DND-41 (cell line): ENCODE results near the gene GAS7.

Experiments
- ATAC-seq: fragments of 200-7000 bp; cut with Tn5 transposase; 3 replicates; pipeline ENCODE4 v1.9.1; 2021; ENCODE audit warnings: low read depth; ENCODE audit not compliant: insufficient read depth
- DNase-seq: peaks from one replicate; pipeline ENCODE4 v3.0.0-alpha.2; 2020
- H2AFZ ChIP-seq: 2 replicates; pipeline ENCODE4 v1.6.0; 2012; ENCODE audit warnings: low read depth, low read length
- H3K27ac ChIP-seq: 2 replicates; pipeline ENCODE4 v1.5.1; 2012; ENCODE audit warnings: low read length, inconsistent platforms
- H3K27me3 ChIP-seq: fragments of 200-600 bp; sonication (generic); 2 replicates; pipeline ENCODE4 v1.6.0; 2012; ENCODE audit warnings: low read length, mild to moderate bottlenecking, inconsistent platforms; ENCODE audit not compliant: insufficient read depth, poor library complexity
- H3K36me3 ChIP-seq: 2 replicates; pipeline ENCODE4 v1.5.1; 2012; ENCODE audit warnings: low read length, inconsistent platforms; ENCODE audit not compliant: insufficient read depth
- H3K4me1 ChIP-seq: 2 replicates; pipeline ENCODE4 v1.5.1; 2012; ENCODE audit warnings: mild to moderate bottlenecking, low read length; ENCODE audit not compliant: insufficient read depth
- H3K4me2 ChIP-seq: 2 replicates; pipeline ENCODE4 v1.6.0; 2012; ENCODE audit warnings: mild to moderate bottlenecking, moderate library complexity, low read length, inconsistent platforms; ENCODE audit not compliant: insufficient read depth
- H3K4me3 ChIP-seq, 2 experiments: fragments of 200-600 bp in 1 of 2; shearing (Covaris generic) in 1 of 2; 2 replicates each; pipeline ENCODE4 v1.5.1; 2012 to 2016; ENCODE audit warnings: inconsistent platforms in 2 of 2, low read length in 2 of 2, mild to moderate bottlenecking in 2 of 2, low read depth in 1 of 2, moderate library complexity in 1 of 2
- H3K79me2 ChIP-seq: 2 replicates; pipeline ENCODE4 v1.6.0; 2012; ENCODE audit warnings: low read length, inconsistent platforms; ENCODE audit not compliant: insufficient read depth
- H3K9ac ChIP-seq: 2 replicates; pipeline ENCODE4 v1.6.0; 2012; ENCODE audit warnings: low read depth, mild to moderate bottlenecking, inconsistent platforms, low read length, moderate library complexity
- H3K9me3 ChIP-seq: 2 replicates; pipeline ENCODE4 v1.5.1; 2012; ENCODE audit warnings: low read length, moderate library complexity, mild to moderate bottlenecking, inconsistent platforms; ENCODE audit not compliant: insufficient read depth, severe bottlenecking
- H4K20me1 ChIP-seq: 2 replicates; pipeline ENCODE4 v1.6.0; 2012; ENCODE audit warnings: low read length; ENCODE audit not compliant: insufficient read depth
- CTCF ChIP-seq: IDR thresholded peaks from 2 replicates; pipeline ENCODE4 v1.5.1; 2012; ENCODE audit warnings: borderline replicate concordance, low read length, moderate library complexity, mild to moderate bottlenecking; ENCODE audit not compliant: poor library complexity, severe bottlenecking; ENCODE audit errors: extremely low read depth
- EZH2 ChIP-seq: IDR thresholded peaks from 3 replicates; pipeline ENCODE4 v1.6.1; 2012; ENCODE audit warnings: borderline replicate concordance, low read depth, mild to moderate bottlenecking, moderate library complexity, low read length, inconsistent platforms; ENCODE audit not compliant: severe bottlenecking

GAS7 gene

GRCh38 chr17:10114931-10115535 lies 83.4 kb downstream of the GAS7 start:
- no peaks in the 10 kb centered on the region for H3K27me3 ChIP-seq
- H3K4me3 ChIP-seq: peak overlapping the region in 1 of 2 experiments; percentile 52; a peak in 2 of 4 replicates
- H2AFZ ChIP-seq: peak overlapping the region; percentile 54
- no peaks in the 10 kb centered on the region for H4K20me1 ChIP-seq
- TF ChIP-seq EZH2: no peak
- peak; percentile 36 for TF ChIP-seq CTCF
- H3K9me3 ChIP-seq: no peaks in the 10 kb centered on the region
- DNase-seq (peak; percentile 98), ATAC-seq (peak; percentile 84)
- H3K4me1 ChIP-seq: peaks cover 82% of the 10 kb centered on the region
- peaks cover 43% of the 10 kb centered on the region for H3K79me2 ChIP-seq
- peak overlapping the region; percentile 72 for H3K4me2 ChIP-seq
- peak overlapping the region; percentile 96 for H3K27ac ChIP-seq
- no peaks in the 10 kb centered on the region for H3K36me3 ChIP-seq
- H3K9ac ChIP-seq: peak overlapping the region; percentile 62

GRCh38 chr17:10112962-10113361 lies 85.4 kb downstream of the GAS7 start:
- Histone ChIP-seq H3K4me1 (peaks cover 61% of the 10 kb centered on the region), H3K4me3 (no peak overlapping the region), H3K4me2 (no peak overlapping the region; the same call in 1 of the 2 replicates), H3K79me2 (peaks cover 33% of the 10 kb centered on the region), H3K36me3 (no peaks in the 10 kb centered on the region), H4K20me1 (no peaks in the 10 kb centered on the region), H3K9me3 (no peaks in the 10 kb centered on the region), H3K9ac (no peak overlapping the region), H2AFZ (no peak overlapping the region), H3K27ac (peak overlapping the region; percentile 60), H3K27me3 (no peaks in the 10 kb centered on the region)
- TF ChIP-seq EZH2: no peak
- no peak for ATAC-seq
- no peak for DNase-seq

GRCh38 chr17:10111907-10112452 lies 86.4 kb downstream of the GAS7 start:
- no peaks in the 10 kb centered on the region for H3K27me3 ChIP-seq
- H3K4me2 ChIP-seq: no peak overlapping the region
- peaks cover 51% of the 10 kb centered on the region for H3K4me1 ChIP-seq
- peak overlapping the region; percentile 3; the same call in 1 of the 2 replicates for H3K27ac ChIP-seq
- no peak overlapping the region for H2AFZ ChIP-seq
- H3K4me3 ChIP-seq: no peak overlapping the region
- peaks cover 23% of the 10 kb centered on the region for H3K79me2 ChIP-seq
- H4K20me1 ChIP-seq: 0 out of 2 replicates have a peak, but pooled peaks cover 3% of the 10 kb centered on the region
- DNase-seq (no peak), ATAC-seq (no peak)
- TF ChIP-seq EZH2 (no peak), CTCF (no peak)
- H3K9ac ChIP-seq: no peak overlapping the region
- no peaks in the 10 kb centered on the region for H3K9me3 ChIP-seq
- no peaks in the 10 kb centered on the region for H3K36me3 ChIP-seq

- ATAC-seq (no peak), DNase-seq (no peak)
- no peak for TF ChIP-seq EZH2
- no peak overlapping the region for H3K9ac ChIP-seq
- H3K4me3 ChIP-seq: no peak overlapping the region
- H3K9me3 ChIP-seq: no peaks in the 10 kb centered on the region
- no peak overlapping the region for H2AFZ ChIP-seq
- no peaks in the 10 kb centered on the region for H3K36me3 ChIP-seq
- H3K4me2 ChIP-seq: no peak overlapping the region
- H3K4me1 ChIP-seq: peaks cover 24% of the 10 kb centered on the region
- no peak overlapping the region for H3K27ac ChIP-seq
- no peaks in the 10 kb centered on the region for H3K27me3 ChIP-seq
- 0 out of 2 replicates have a peak, but pooled peaks cover 3% of the 10 kb centered on the region for H4K20me1 ChIP-seq
- H3K79me2 ChIP-seq: peaks cover 18% of the 10 kb centered on the region
These were observed 89.3 kb downstream of the GAS7 start for GRCh38 chr17:10109146-10109545.
